Tibial nerve (tissue), 4 donors: ENCODE results near the gene AHCYL1.

Experiments used
- CTCF ChIP-seq, 5 experiments: fragments of 200-600 bp in 3 of 5; fragments of 450-650 bp in 2 of 5; sonication (generic) in 3 of 5; IDR thresholded peaks; one replicate each; pipeline ENCODE4 v1.5.1; 2016 to 2019; ENCODE audit warnings: antibody characterized with exemption in 5 of 5, mild to moderate bottlenecking in 3 of 5, moderate library complexity in 2 of 5
- EP300 ChIP-seq, 2 donors: sonication (generic); formaldehyde crosslinking; IDR thresholded peaks; one replicate each; pipeline ENCODE4 v1.6.1; 2017; ENCODE audit warnings: antibody characterized with exemption in 2 of 2, mild to moderate bottlenecking in 1 of 2
- POLR2A ChIP-seq, 2 donors: fragments of 450-650 bp; IDR thresholded peaks; one replicate each; pipeline ENCODE4 v1.6.1; 2017; ENCODE audit warnings: antibody characterized with exemption in 2 of 2, mild to moderate bottlenecking in 2 of 2, moderate library complexity in 2 of 2

GRCh38 chr1:110063781-110064180 lies 79.2 kb downstream of the AHCYL1 start:
- TF ChIP-seq CTCF (IDR thresholded peaks at IDR 0.05) (no peak), POLR2A (IDR thresholded peaks at IDR 0.05) (no peak), EP300 (IDR thresholded peaks at IDR 0.05) (no peak)
